OCI-LY1 (cell line): Measurements from ENCODE around the gene VWA3B.
"Not testable (repeated sequence)": the region's sequence is repeated elsewhere in the genome, so short reads cannot be mapped to it uniquely, and the experiment has no call there.

Source experiments
- H2AFZ ChIP-seq: fragments of 200-600 bp; sonication (generic), shearing (Covaris generic); 2 replicates; pipeline ENCODE4 v1.6.0; 2014; ENCODE audit warnings: antibody characterized with exemption, mild to moderate bottlenecking, low read length
- H3F3A ChIP-seq: fragments of 200-600 bp; sonication (generic), shearing (Covaris generic); 2 replicates; pipeline ENCODE4 v1.6.0; 2014; ENCODE audit warnings: mild to moderate bottlenecking, antibody characterized with exemption, low read length, moderate library complexity; ENCODE audit not compliant: insufficient read depth
- H3K27ac ChIP-seq: fragments of 200-600 bp; sonication (generic); 2 replicates; pipeline ENCODE4 v1.5.1; 2014; ENCODE audit warnings: low read length, mixed run types, mild to moderate bottlenecking, low read depth; ENCODE audit not compliant: poor library complexity, severe bottlenecking
- H3K27me3 ChIP-seq: fragments of 200-600 bp; sonication (generic); 2 replicates; pipeline ENCODE4 v1.6.0; 2014; ENCODE audit warnings: antibody characterized with exemption, mild to moderate bottlenecking, low read length, moderate library complexity; ENCODE audit not compliant: insufficient read depth
- H3K36me3 ChIP-seq: fragments of 200-600 bp; sonication (generic); 2 replicates; pipeline ENCODE4 v1.6.1; 2014; ENCODE audit warnings: mild to moderate bottlenecking, antibody characterized with exemption, low read length, moderate library complexity, mixed read lengths; ENCODE audit not compliant: insufficient read depth
- H3K4me1 ChIP-seq: fragments of 200-600 bp; sonication (generic); 2 replicates; pipeline ENCODE4 v1.5.1; 2014; ENCODE audit warnings: mild to moderate bottlenecking, low read length, moderate library complexity; ENCODE audit not compliant: insufficient read depth, severe bottlenecking
- H3K4me2 ChIP-seq: fragments of 200-600 bp; sonication (generic), shearing (Covaris generic); 2 replicates; pipeline ENCODE4 v1.6.1; 2014; ENCODE audit warnings: low read length
- H3K4me3 ChIP-seq: fragments of 200-600 bp; sonication (generic); 2 replicates; pipeline ENCODE4 v1.5.1; 2014; ENCODE audit warnings: low read length, low read depth, mild to moderate bottlenecking, mixed read lengths; ENCODE audit not compliant: poor library complexity, severe bottlenecking
- H3K79me2 ChIP-seq: fragments of 200-600 bp; shearing (Covaris generic); 2 replicates; pipeline ENCODE4 v1.6.1; 2016; ENCODE audit warnings: mixed run types, low read length, mixed read lengths; ENCODE audit not compliant: insufficient read depth
- H3K9ac ChIP-seq: fragments of 200-600 bp; sonication (generic), shearing (Covaris generic); 2 replicates; pipeline ENCODE4 v1.6.1; 2014; ENCODE audit warnings: mild to moderate bottlenecking, low read length, mixed read lengths
- H3K9me2 ChIP-seq: fragments of 200-600 bp; sonication (generic), shearing (Covaris generic); 2 replicates; pipeline ENCODE4 v1.6.1; 2014; ENCODE audit warnings: low read depth, mild to moderate bottlenecking, low read length, mixed read lengths
- H3K9me3 ChIP-seq: fragments of 200-600 bp; shearing (Covaris generic); 2 replicates; pipeline ENCODE4 v1.6.1; 2014; ENCODE audit warnings: low read length, mixed read lengths
- H4K20me1 ChIP-seq: fragments of 200-600 bp; sonication (generic), shearing (Covaris generic); 2 replicates; pipeline ENCODE4 v1.6.0; 2016; ENCODE audit warnings: mild to moderate bottlenecking, low read length; ENCODE audit not compliant: insufficient read depth
- CTCF ChIP-seq: fragments of 200-600 bp; sonication (generic), shearing (Covaris generic); IDR thresholded peaks from 2 replicates; pipeline ENCODE4 v1.5.1; 2017; ENCODE audit warnings: mild to moderate bottlenecking, antibody characterized with exemption, low read length, moderate library complexity, mixed read lengths
- EZH2 ChIP-seq: fragments of 200-600 bp; sonication (generic), shearing (Covaris generic); IDR thresholded peaks from 2 replicates; pipeline ENCODE4 v1.8.0; 2017; ENCODE audit warnings: borderline replicate concordance, mixed run types, mild to moderate bottlenecking, antibody characterized with exemption, low read length, moderate library complexity, mixed read lengths

VWA3B gene

GRCh38 chr2:98145070-98145469 lies 58.1 kb downstream of the VWA3B start:
- Histone ChIP-seq H3K36me3 (no peaks in the 10 kb centered on the region; the same call in 1 of the 2 replicates), H3K27me3 (no peaks in the 10 kb centered on the region), H3F3A (no peaks in the 10 kb centered on the region), H3K4me2 (no peak overlapping the region), H2AFZ (no peak overlapping the region), H3K4me3 (no peak overlapping the region), H3K9me2 (no peaks in the 10 kb centered on the region), H3K9me3 (peaks cover 2% of the 10 kb centered on the region; the same call in 1 of the 2 replicates), H3K79me2 (no peaks in the 10 kb centered on the region), H3K27ac (no peak overlapping the region), H3K9ac (no peak overlapping the region), H3K4me1 (peaks cover 8% of the 10 kb centered on the region), H4K20me1 (no peaks in the 10 kb centered on the region)
- TF ChIP-seq EZH2, result no peak
- no peak for TF ChIP-seq CTCF

- H3K27ac ChIP-seq, H3K27me3 ChIP-seq, H2AFZ ChIP-seq, H3K9me3 ChIP-seq, H3K4me3 ChIP-seq, H3K79me2 ChIP-seq, H3K9me2 ChIP-seq, H3K36me3 ChIP-seq, H3K4me2 ChIP-seq, H3K4me1 ChIP-seq, H3K9ac ChIP-seq, H4K20me1 ChIP-seq, H3F3A ChIP-seq: not testable (repeated sequence)
Observed at GRCh38 chr2:98147900-98148299, 60.9 kb downstream of the VWA3B start.

GRCh38 chr2:98148595-98149332 lies 61.8 kb downstream of the VWA3B start:
- Histone ChIP-seq H3K4me1 (peaks cover 8% of the 10 kb centered on the region), H3K9ac (no peak overlapping the region), H2AFZ (no peak overlapping the region), H3K79me2 (no peaks in the 10 kb centered on the region), H3F3A (no peaks in the 10 kb centered on the region), H3K27me3 (0 out of 2 replicates have a peak, but pooled peaks cover 3% of the 10 kb centered on the region), H3K9me2 (no peaks in the 10 kb centered on the region), H4K20me1 (no peaks in the 10 kb centered on the region), H3K36me3 (no peaks in the 10 kb centered on the region), H3K4me2 (no peak overlapping the region), H3K4me3 (no peak overlapping the region), H3K27ac (no peak overlapping the region), H3K9me3 (peaks cover 2% of the 10 kb centered on the region; the same call in 1 of the 2 replicates)
- TF ChIP-seq CTCF (no peak), EZH2 (no peak)

GRCh38 chr2:98149333-98149697 lies 62.3 kb downstream of the VWA3B start:
- Histone ChIP-seq H3K79me2 (no peaks in the 10 kb centered on the region), H3K4me1 (peaks cover 8% of the 10 kb centered on the region), H3K27ac (no peak overlapping the region), H3K36me3 (no peaks in the 10 kb centered on the region), H2AFZ (no peak overlapping the region), H3K4me3 (no peak overlapping the region), H3K9ac (no peak overlapping the region), H3F3A (no peaks in the 10 kb centered on the region), H3K27me3 (0 out of 2 replicates have a peak, but pooled peaks cover 3% of the 10 kb centered on the region), H4K20me1 (no peaks in the 10 kb centered on the region), H3K9me3 (peaks cover 2% of the 10 kb centered on the region; the same call in 1 of the 2 replicates), H3K4me2 (no peak overlapping the region), H3K9me2 (no peaks in the 10 kb centered on the region)
- TF ChIP-seq CTCF (no peak), EZH2 (no peak)
